ENCODE results near the gene ENAH. TPM values are rescaled to one million over a fixed set of nuclear protein-coding genes. Genes with fewer than 3 reads are reported as not detected.
A peak's percentile ranks its signal among the peaks of the same experiment; 100 is the strongest.
"Not testable (repeated sequence)": the region's sequence is repeated elsewhere in the genome, so short reads cannot be mapped to it uniquely, and the experiment has no call there.

Gene ENAH
- polyA plus RNA-seq, 3 donors from 2014 or later = 0.24 TPM; not detected in 2

GRCh38 chr1:225617956-225618355 lies 35.0 kb downstream of the ENAH start:
- no peaks in the 10 kb centered on the region for H3K9me3 Mint-ChIP-seq
- H3K27me3 Mint-ChIP-seq (ENCODE audit: low read depth in 3 of 3) = peaks cover 0 to 2% (median 0%) of the 10 kb centered on the region in 3 donors
- H3K4me3 Mint-ChIP-seq = no peak overlapping the region
- no peak overlapping the region for H3K27ac Mint-ChIP-seq
- no peak for DNase-seq
- H3K4me1 Mint-ChIP-seq = no peaks in the 10 kb centered on the region
- H3K36me3 Mint-ChIP-seq = no peaks in the 10 kb centered on the region

- Mint-ChIP-seq H3K9me3 (no peaks in the 10 kb centered on the region), H3K27ac (no peak overlapping the region), H3K36me3 (no peaks in the 10 kb centered on the region), H3K4me1 (no peaks in the 10 kb centered on the region), H3K4me3 (no peak overlapping the region), H3K27me3 (ENCODE audit: low read depth in 3 of 3) (peaks cover 0 to 2% (median 0%) of the 10 kb centered on the region in 3 donors)
- DNase-seq = no peak
These were observed 35.4 kb downstream of the ENAH start for GRCh38 chr1:225617479-225617878.

- DNase-seq; H3K27ac Mint-ChIP-seq; H3K27me3 Mint-ChIP-seq (ENCODE audit: low read depth in 3 of 3); H3K4me1 Mint-ChIP-seq; H3K4me3 Mint-ChIP-seq; H3K9me3 Mint-ChIP-seq; H3K36me3 Mint-ChIP-seq: not testable (repeated sequence)
These were observed 37.5 kb downstream of the ENAH start for GRCh38 chr1:225615403-225615790.

- no peaks in the 10 kb centered on the region for H3K36me3 Mint-ChIP-seq
- no peak overlapping the region for H3K4me3 Mint-ChIP-seq
- no peak for DNase-seq
- H3K27me3 Mint-ChIP-seq (ENCODE audit: low read depth in 3 of 3) = peaks cover 0 to 2% (median 2%) of the 10 kb centered on the region in 3 donors
- H3K4me1 Mint-ChIP-seq = no peaks in the 10 kb centered on the region
- H3K27ac Mint-ChIP-seq = no peak overlapping the region
- H3K9me3 Mint-ChIP-seq = no peaks in the 10 kb centered on the region
These were observed 39.9 kb downstream of the ENAH start for GRCh38 chr1:225613006-225613405.

- H3K9me3 Mint-ChIP-seq = no peaks in the 10 kb centered on the region
- H3K4me3 Mint-ChIP-seq = no peak overlapping the region
- H3K36me3 Mint-ChIP-seq = no peaks in the 10 kb centered on the region
- peaks cover 0 to 2% (median 2%) of the 10 kb centered on the region in 3 donors for H3K27me3 Mint-ChIP-seq (ENCODE audit: low read depth in 3 of 3)
- no peaks in the 10 kb centered on the region for H3K4me1 Mint-ChIP-seq
- no peak overlapping the region for H3K27ac Mint-ChIP-seq
- no peak for DNase-seq
These were observed 40.6 kb downstream of the ENAH start for GRCh38 chr1:225612287-225612686.

- H3K27me3 Mint-ChIP-seq (ENCODE audit: low read depth in 3 of 3) = peaks cover 2 to 6% (median 2%) of the 10 kb centered on the region in 3 donors
- no peaks in the 10 kb centered on the region for H3K4me1 Mint-ChIP-seq
- H3K9me3 Mint-ChIP-seq = no peaks in the 10 kb centered on the region
- no peak for DNase-seq
- H3K4me3 Mint-ChIP-seq = no peak overlapping the region
- no peak overlapping the region for H3K27ac Mint-ChIP-seq
- H3K36me3 Mint-ChIP-seq = no peaks in the 10 kb centered on the region
These were observed 41.2 kb downstream of the ENAH start for GRCh38 chr1:225611537-225612223.

GRCh38 chr1:225610539-225610938 lies 42.4 kb downstream of the ENAH start:
- H3K27me3 Mint-ChIP-seq (ENCODE audit: low read depth in 3 of 3) = peaks cover 2 to 6% (median 2%) of the 10 kb centered on the region in 3 donors
- H3K4me1 Mint-ChIP-seq = no peaks in the 10 kb centered on the region
- H3K36me3 Mint-ChIP-seq = no peaks in the 10 kb centered on the region
- H3K4me3 Mint-ChIP-seq = no peak overlapping the region
- H3K9me3 Mint-ChIP-seq = no peaks in the 10 kb centered on the region
- DNase-seq = no peak
- no peak overlapping the region for H3K27ac Mint-ChIP-seq

GRCh38 chr1:225608014-225608796 lies 44.7 kb downstream of the ENAH start:
- Mint-ChIP-seq H3K4me1 (no peaks in the 10 kb centered on the region), H3K9me3 (no peaks in the 10 kb centered on the region), H3K27ac (no peak overlapping the region), H3K4me3 (no peak overlapping the region), H3K27me3 (ENCODE audit: low read depth in 3 of 3) (peaks cover 2 to 8% (median 2%) of the 10 kb centered on the region in 3 donors), H3K36me3 (no peaks in the 10 kb centered on the region)
- DNase-seq = no peak

- Mint-ChIP-seq H3K27ac (no peak overlapping the region), H3K9me3 (no peaks in the 10 kb centered on the region), H3K36me3 (no peaks in the 10 kb centered on the region), H3K4me3 (no peak overlapping the region), H3K4me1 (no peaks in the 10 kb centered on the region), H3K27me3 (ENCODE audit: low read depth in 3 of 3) (peaks cover 2 to 8% (median 2%) of the 10 kb centered on the region in 3 donors)
- DNase-seq = no peak
These were observed 45.6 kb downstream of the ENAH start for GRCh38 chr1:225607355-225607754.

- peaks cover 0 to 12% (median 1%) of the 10 kb centered on the region in 3 donors for H3K27me3 Mint-ChIP-seq (ENCODE audit: low read depth in 3 of 3)
- H3K36me3 Mint-ChIP-seq = no peaks in the 10 kb centered on the region
- DNase-seq = no peak
- H3K4me1 Mint-ChIP-seq = no peaks in the 10 kb centered on the region
- H3K4me3 Mint-ChIP-seq = no peak overlapping the region
- no peaks in the 10 kb centered on the region for H3K9me3 Mint-ChIP-seq
- no peak overlapping the region for H3K27ac Mint-ChIP-seq
These were observed 49.2 kb downstream of the ENAH start for GRCh38 chr1:225603538-225604354.

- Mint-ChIP-seq H3K9me3 (no peaks in the 10 kb centered on the region), H3K4me3 (no peak overlapping the region), H3K27me3 (ENCODE audit: low read depth in 3 of 3) (peaks cover 0 to 12% (median 1%) of the 10 kb centered on the region in 3 donors), H3K36me3 (no peaks in the 10 kb centered on the region), H3K4me1 (no peaks in the 10 kb centered on the region), H3K27ac (no peak overlapping the region)
- no peak for DNase-seq
These were observed 50.2 kb downstream of the ENAH start for GRCh38 chr1:225602590-225603206.

GRCh38 chr1:225601902-225602589 lies 50.9 kb downstream of the ENAH start:
- Mint-ChIP-seq H3K9me3 (no peaks in the 10 kb centered on the region), H3K27me3 (ENCODE audit: low read depth in 3 of 3) (peaks cover 0 to 10% (median 1%) of the 10 kb centered on the region in 3 donors), H3K4me1 (no peaks in the 10 kb centered on the region), H3K27ac (peak overlapping the region in 1 of 6 donors; percentile 7), H3K36me3 (no peaks in the 10 kb centered on the region), H3K4me3 (no peak overlapping the region)
- DNase-seq = no peak

GRCh38 chr1:225598847-225599246 lies 54.1 kb downstream of the ENAH start:
- Mint-ChIP-seq H3K36me3 (no peaks in the 10 kb centered on the region), H3K4me3 (no peak overlapping the region), H3K4me1 (no peaks in the 10 kb centered on the region), H3K9me3 (no peaks in the 10 kb centered on the region), H3K27me3 (ENCODE audit: low read depth in 3 of 3) (peaks cover 1 to 4% (median 3%) of the 10 kb centered on the region in 3 donors), H3K27ac (no peak overlapping the region)
- no peak for DNase-seq
